Osteoblast (primary cell): ENCODE measurements around the gene PLGLB1. TPM values are rescaled to one million over a fixed set of nuclear protein-coding genes. Genes with fewer than 3 reads are reported as not detected.
"Not testable (repeated sequence)": the region's sequence is repeated elsewhere in the genome, so short reads cannot be mapped to it uniquely, and the experiment has no call there.

ENCODE experiments used
- DNase-seq: peaks from one replicate; pipeline ENCODE4 v3.0.0; 2011; ENCODE audit warnings: low spot score, mixed read lengths; ENCODE audit not compliant: insufficient read length; ENCODE audit errors: missing footprints
- H2AFZ ChIP-seq: 2 replicates; pipeline ENCODE4 v1.6.0; 2011; ENCODE audit warnings: mild to moderate bottlenecking, low read length
- H3K27ac ChIP-seq: 2 replicates; pipeline ENCODE4 v1.5.1; 2011; ENCODE audit warnings: mild to moderate bottlenecking, low read depth, low read length, moderate library complexity
- H3K27me3 ChIP-seq: 2 replicates; pipeline ENCODE4 v1.6.0; 2012; ENCODE audit warnings: mild to moderate bottlenecking, control low read depth, inconsistent platforms, low read length, moderate library complexity; ENCODE audit not compliant: insufficient read depth
- H3K36me3 ChIP-seq: 2 replicates; pipeline ENCODE4 v1.5.1; 2011; ENCODE audit warnings: mild to moderate bottlenecking, low read length, control low read depth, moderate library complexity; ENCODE audit not compliant: insufficient read depth
- H3K4me1 ChIP-seq: 2 replicates; pipeline ENCODE4 v1.5.1; 2011; ENCODE audit warnings: mild to moderate bottlenecking, low read length, control low read depth, moderate library complexity; ENCODE audit not compliant: insufficient read depth
- H3K4me2 ChIP-seq: 2 replicates; pipeline ENCODE4 v1.6.0; 2011; ENCODE audit warnings: mild to moderate bottlenecking, low read length; ENCODE audit not compliant: insufficient read depth
- H3K4me3 ChIP-seq: fragments of 200-600 bp; sonication (generic); 3 replicates; pipeline ENCODE4 v1.5.1; 2012; ENCODE audit warnings: mild to moderate bottlenecking, low read length, inconsistent platforms; ENCODE audit not compliant: insufficient read depth
- H3K79me2 ChIP-seq: 2 replicates; pipeline ENCODE4 v1.6.0; 2012; ENCODE audit warnings: mild to moderate bottlenecking, low read length, control low read depth, inconsistent platforms; ENCODE audit not compliant: insufficient read depth
- H3K9me3 ChIP-seq: 2 replicates; pipeline ENCODE4 v1.5.1; 2011; ENCODE audit warnings: low read depth, low read length, control low read depth
- H4K20me1 ChIP-seq: 2 replicates; pipeline ENCODE4 v1.6.0; 2012; ENCODE audit warnings: mild to moderate bottlenecking, low read length, control low read depth; ENCODE audit not compliant: insufficient read depth
- total RNA-seq: library from RNA; depleted of rRNA; stranded (reverse); fragments of >200 nt; gene quantifications from 2 replicates; pipeline ENCODE4 v1.2.3, GENCODE V29; 2012

Gene PLGLB1
- total RNA-seq = 1.8 and 2.9 TPM in 2 replicates

DNA sequence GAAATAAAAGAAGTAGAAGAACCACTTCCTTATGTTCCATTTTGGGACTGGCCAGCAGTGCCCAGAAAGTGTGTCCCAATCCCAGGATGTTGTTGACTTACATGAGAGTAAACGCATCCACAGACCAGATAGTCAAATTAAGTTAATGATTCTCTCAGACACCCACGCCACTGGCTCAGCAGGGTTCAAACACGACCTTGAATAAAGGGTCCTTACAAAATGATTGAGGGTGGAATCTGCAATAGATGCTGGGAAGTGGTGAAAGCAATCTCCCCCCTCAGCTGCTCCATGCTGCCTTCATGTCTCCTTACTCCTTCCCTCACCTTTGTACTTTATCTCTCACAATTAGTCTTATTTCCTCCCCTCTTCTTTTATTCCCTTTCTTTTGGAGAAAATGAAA is at the start of gene PLGLB1:
Gene PLGLB1, minus strand, starts transcription at position 101 of the 400 bp plus-strand sequence. Its CDS starts 61 bp downstream, at position 40.
- not testable (repeated sequence) for H4K20me1 ChIP-seq, H3K4me3 ChIP-seq, H3K4me2 ChIP-seq, H3K27me3 ChIP-seq, DNase-seq, H3K27ac ChIP-seq, H3K79me2 ChIP-seq, H3K9me3 ChIP-seq, H3K36me3 ChIP-seq, H3K4me1 ChIP-seq, H2AFZ ChIP-seq

DNA sequence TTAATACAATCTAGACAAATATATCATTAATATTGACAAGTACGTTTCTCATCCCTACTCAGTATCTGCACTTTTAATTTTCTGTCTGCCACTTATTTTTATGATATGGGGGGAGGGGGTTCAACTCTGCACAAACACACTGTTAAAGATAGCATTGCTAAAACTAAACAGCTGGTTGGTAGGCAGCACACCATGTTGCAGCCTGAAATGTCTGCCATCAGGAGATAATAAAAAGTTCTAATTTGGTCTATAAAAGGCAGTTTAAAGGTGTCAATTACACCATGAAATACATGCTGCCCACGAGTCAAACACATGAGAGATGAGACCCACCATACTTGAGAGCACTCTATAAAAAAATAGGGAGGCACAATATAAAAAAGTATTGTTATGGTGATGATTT is 42.7 kb upstream of the PLGLB1 start:
- H3K4me3 ChIP-seq, H4K20me1 ChIP-seq, H3K27ac ChIP-seq, H3K9me3 ChIP-seq, H3K36me3 ChIP-seq, DNase-seq, H3K27me3 ChIP-seq, H2AFZ ChIP-seq, H3K4me1 ChIP-seq, H3K4me2 ChIP-seq, H3K79me2 ChIP-seq: not testable (repeated sequence)

DNA sequence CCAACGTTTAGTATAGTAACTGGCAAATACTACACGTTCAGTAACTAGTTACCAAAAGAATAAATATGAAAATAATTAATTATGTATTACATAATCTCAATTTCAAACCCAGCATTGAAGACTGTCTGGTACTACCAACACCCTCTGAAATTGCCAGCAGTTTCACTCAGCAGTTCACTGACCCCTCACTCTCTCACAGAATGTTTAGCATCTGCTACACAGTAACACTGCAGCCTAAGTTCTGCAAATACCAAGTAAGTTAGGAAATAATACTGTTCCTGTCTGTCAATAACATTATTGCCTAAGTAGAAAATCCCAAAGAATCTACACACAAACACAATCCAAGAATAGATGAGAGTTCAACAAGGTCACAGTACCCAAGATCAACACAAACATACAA is 41.8 kb upstream of the PLGLB1 start:
- H3K4me1 ChIP-seq, H3K4me3 ChIP-seq, H3K27ac ChIP-seq, H4K20me1 ChIP-seq, H3K36me3 ChIP-seq, H3K4me2 ChIP-seq, H3K27me3 ChIP-seq, H3K79me2 ChIP-seq, H3K9me3 ChIP-seq, H2AFZ ChIP-seq, DNase-seq: not testable (repeated sequence)

DNA sequence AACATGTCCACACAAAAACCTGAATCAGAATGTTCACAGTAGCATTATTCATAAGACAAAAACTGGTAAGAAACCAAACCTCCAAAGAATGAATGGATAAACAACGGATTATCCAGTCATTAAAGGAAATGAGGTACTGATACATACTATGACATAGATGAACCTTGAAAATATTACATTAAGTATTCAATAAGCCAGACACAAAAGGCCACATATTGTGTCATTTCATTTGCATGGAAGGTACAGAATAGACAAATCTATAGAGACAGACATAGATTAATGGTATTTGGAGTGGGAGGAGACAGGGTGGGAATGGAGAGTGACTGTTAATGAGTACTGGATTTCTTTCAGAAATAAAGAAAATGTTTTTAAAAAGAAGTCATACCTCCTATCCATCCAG is 39.9 kb upstream of the PLGLB1 start:
- not testable (repeated sequence) for H3K27ac ChIP-seq, H3K9me3 ChIP-seq, H3K4me3 ChIP-seq, DNase-seq, H3K4me1 ChIP-seq, H4K20me1 ChIP-seq, H2AFZ ChIP-seq, H3K4me2 ChIP-seq, H3K27me3 ChIP-seq, H3K79me2 ChIP-seq, H3K36me3 ChIP-seq

DNA sequence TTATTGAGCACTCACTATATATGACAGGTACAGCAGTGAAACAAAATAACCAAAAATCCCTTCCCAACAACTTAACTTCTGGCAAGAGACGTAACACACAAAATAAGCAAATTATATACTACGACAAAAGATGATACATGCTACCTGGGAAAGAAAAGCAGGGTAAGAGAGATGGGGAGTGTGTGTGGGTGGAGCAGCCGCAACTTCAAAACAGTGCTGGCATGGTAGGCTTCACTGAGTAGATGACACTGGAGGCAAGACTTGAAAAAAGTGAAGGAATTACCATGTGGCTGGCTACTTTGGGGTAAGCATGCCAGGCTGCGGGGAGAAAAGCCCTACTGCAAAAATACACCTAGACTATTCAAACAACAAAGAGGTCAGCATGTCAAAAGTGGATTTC is 36.0 kb upstream of the PLGLB1 start:
- not testable (repeated sequence) for H4K20me1 ChIP-seq, H3K27me3 ChIP-seq, H3K9me3 ChIP-seq, H3K36me3 ChIP-seq, H3K4me3 ChIP-seq, H3K79me2 ChIP-seq, H2AFZ ChIP-seq, H3K27ac ChIP-seq, H3K4me1 ChIP-seq, H3K4me2 ChIP-seq, DNase-seq

DNA sequence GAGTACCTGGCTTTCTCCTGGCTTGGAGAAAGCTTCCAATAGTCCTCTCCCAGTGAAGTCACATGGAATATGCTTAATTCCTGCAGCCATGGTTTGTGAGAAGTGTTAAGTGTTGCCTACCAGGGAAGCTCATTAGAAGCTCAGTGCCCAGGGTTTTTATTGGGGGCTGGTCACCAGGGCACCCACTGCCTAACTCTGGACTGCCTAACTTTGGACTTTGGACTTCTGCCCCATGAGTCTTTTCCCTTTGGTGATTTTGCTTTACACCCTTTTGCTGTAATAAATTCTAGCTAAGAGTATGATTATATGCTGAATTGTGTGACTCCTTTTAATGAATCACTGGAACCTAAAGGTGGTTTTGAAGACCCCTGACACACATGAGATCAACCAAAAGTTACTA is 35.2 kb upstream of the PLGLB1 start:
- H4K20me1 ChIP-seq, H3K27ac ChIP-seq, H3K27me3 ChIP-seq, H3K79me2 ChIP-seq, H3K9me3 ChIP-seq, H2AFZ ChIP-seq, H3K4me1 ChIP-seq, H3K4me3 ChIP-seq, H3K4me2 ChIP-seq, DNase-seq, H3K36me3 ChIP-seq: not testable (repeated sequence)

DNA sequence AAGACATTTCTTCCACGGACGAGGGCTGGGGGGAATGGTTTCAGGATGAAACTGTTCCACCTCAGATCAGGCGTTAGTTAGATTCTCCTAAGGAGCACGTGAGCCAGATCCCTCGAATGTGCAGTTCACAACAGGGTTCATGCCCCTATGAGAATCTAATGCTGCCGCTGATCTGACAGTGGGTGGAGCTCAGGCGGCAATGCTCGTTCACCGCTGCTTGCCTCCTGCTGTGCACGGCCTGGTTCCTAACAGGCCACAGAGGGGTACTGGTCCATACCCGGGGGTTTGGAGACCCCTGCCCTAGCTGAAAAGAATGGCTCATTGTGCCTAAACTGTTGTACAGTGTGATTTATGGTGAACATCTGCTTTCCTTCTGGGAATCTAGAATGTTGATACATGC is 34.8 kb upstream of the PLGLB1 start:
- H3K4me3 ChIP-seq, DNase-seq, H3K9me3 ChIP-seq, H3K27ac ChIP-seq, H3K4me1 ChIP-seq, H2AFZ ChIP-seq, H3K36me3 ChIP-seq, H3K4me2 ChIP-seq, H3K27me3 ChIP-seq, H3K79me2 ChIP-seq, H4K20me1 ChIP-seq: not testable (repeated sequence)

DNA sequence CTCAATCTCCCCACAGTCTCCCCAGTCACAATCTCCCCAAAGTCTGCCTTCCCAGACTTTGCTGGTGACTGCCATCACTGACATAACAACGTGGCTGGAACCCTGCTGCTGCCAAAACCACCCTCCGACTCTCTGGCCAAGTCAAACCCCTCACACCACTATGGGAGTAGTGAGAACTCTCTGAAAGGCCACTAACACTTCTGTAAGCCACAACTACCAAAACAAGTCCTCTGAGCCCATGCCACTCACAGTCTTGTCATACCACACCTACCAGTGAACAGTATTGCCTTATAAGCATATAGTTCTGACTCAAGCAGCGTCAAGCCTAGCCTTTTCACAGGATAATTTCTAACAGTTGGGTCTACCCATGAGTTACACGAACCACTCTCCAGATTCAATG is 32.7 kb upstream of the PLGLB1 start:
- H3K36me3 ChIP-seq, H3K27ac ChIP-seq, H2AFZ ChIP-seq: not testable (repeated sequence)

DNA sequence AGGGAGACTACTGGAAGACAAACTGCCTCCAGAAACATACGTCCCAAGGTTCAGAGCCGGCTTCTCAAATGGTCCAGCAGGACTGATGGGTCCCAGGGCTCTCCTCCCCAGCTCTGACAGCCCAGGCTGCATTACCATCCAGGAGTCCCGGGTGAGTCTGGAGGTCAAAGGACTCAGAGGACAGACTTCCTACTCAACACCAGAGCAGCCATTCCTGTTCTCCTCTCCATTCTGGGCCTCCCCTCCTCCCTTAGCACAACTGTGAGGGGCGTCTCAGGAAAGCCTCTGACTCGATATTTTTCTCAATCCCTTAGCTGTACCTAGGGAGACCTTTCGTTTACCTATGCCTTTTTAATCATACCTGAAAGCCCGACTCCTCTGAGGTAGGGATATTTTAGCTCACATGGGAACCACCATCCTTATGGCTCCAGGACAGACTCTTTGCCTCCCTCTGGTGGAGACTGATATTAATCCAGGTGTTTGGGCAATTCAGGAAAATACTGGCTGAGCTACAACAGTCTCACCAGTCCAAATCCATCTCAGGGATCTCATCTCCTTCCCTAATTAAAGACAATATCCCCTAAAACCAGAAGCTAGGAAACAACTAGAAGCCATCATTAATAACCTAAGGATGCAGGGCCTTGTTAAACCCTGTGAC is 19.8 kb upstream of the PLGLB1 start:
- H3K27me3 ChIP-seq, H3K79me2 ChIP-seq, H3K4me1 ChIP-seq, H4K20me1 ChIP-seq, H2AFZ ChIP-seq, H3K4me2 ChIP-seq, H3K36me3 ChIP-seq, H3K9me3 ChIP-seq, H3K4me3 ChIP-seq, H3K27ac ChIP-seq, DNase-seq: not testable (repeated sequence)

More for the DNA sequence above, 32.7 kb upstream of the PLGLB1 start:
- H3K79me2 ChIP-seq, H3K4me2 ChIP-seq, H4K20me1 ChIP-seq, DNase-seq, H3K4me3 ChIP-seq, H3K27me3 ChIP-seq, H3K4me1 ChIP-seq, H3K9me3 ChIP-seq: not testable (repeated sequence)
